ENCODE data around the gene NTS. TPM values are rescaled to one million over a fixed set of nuclear protein-coding genes. Genes with fewer than 3 reads are reported as not detected.
A peak's percentile ranks its signal among the peaks of the same experiment; 100 is the strongest.

Gene NTS
- total RNA-seq, 1 donor from 2014 or later: not detected

DNA sequence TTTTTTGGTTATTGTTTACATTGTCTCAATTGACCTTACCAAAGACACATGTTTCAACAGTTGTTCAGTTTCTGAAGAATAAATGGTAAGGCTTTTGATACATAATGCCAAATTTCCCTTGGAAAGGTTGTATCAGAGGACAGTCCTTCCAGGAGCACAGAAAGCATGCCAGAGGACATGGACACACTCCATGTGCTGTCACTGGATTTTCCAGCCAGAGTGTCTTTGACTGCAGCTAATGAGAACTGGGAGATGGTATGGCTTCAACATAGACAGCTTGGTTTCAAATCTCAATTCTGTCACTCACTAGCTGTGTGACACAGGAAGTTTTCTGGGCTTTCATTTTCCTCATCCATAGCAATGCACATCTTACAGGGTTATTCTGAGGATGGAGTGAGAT, 20.6 kb downstream of the NTS start:
- no peak overlapping the region for H2AFZ ChIP-seq (replicated peaks)

GRCh38 chr12:85920324-85920947, 46.3 kb downstream of the NTS start:
- Histone ChIP-seq H2AFZ (replicated peaks) (no peak overlapping the region), H3F3A (ENCODE audit: low read depth) (no peaks in the 10 kb centered on the region), H3K79me2 (ENCODE audit: low read depth) (no peaks in the 10 kb centered on the region), H3K27me3 (no peaks in the 10 kb centered on the region), H3K9me3 (ENCODE audit: low read depth) (no peaks in the 10 kb centered on the region), H3K4me3 (no peak overlapping the region), H3K27ac (no peak overlapping the region), H4K20me1 (ENCODE audit: low read depth) (no peaks in the 10 kb centered on the region), H3K36me3 (no peaks in the 10 kb centered on the region), H3K4me2 (no peak overlapping the region), H3K4me1 (no peaks in the 10 kb centered on the region), H3K9ac (no peak overlapping the region)
- no peaks in the 10 kb centered on the region for H3K27me3 Mint-ChIP-seq (ENCODE audit: insufficient read depth, low read depth)
- TF ChIP-seq, protein P1, sequence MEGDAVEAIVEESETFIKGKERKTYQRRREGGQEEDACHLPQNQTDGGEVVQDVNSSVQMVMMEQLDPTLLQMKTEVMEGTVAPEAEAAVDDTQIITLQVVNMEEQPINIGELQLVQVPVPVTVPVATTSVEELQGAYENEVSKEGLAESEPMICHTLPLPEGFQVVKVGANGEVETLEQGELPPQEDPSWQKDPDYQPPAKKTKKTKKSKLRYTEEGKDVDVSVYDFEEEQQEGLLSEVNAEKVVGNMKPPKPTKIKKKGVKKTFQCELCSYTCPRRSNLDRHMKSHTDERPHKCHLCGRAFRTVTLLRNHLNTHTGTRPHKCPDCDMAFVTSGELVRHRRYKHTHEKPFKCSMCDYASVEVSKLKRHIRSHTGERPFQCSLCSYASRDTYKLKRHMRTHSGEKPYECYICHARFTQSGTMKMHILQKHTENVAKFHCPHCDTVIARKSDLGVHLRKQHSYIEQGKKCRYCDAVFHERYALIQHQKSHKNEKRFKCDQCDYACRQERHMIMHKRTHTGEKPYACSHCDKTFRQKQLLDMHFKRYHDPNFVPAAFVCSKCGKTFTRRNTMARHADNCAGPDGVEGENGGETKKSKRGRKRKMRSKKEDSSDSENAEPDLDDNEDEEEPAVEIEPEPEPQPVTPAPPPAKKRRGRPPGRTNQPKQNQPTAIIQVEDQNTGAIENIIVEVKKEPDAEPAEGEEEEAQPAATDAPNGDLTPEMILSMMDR (IDR thresholded peaks at IDR 0.05): peak; percentile 72
- TF ChIP-seq EZH2phosphoT487 (IDR thresholded peaks at IDR 0.05): no peak
- H3K27ac Mint-ChIP-seq: no peak overlapping the region
- H3K9me3 Mint-ChIP-seq: no peaks in the 10 kb centered on the region
- H3K36me3 Mint-ChIP-seq: no peaks in the 10 kb centered on the region
- peak; percentile 12 for DNase-seq (ENCODE audit: low spot score)
- no peak overlapping the region for H3K4me3 Mint-ChIP-seq
- no peaks in the 10 kb centered on the region for H3K4me1 Mint-ChIP-seq

More for the DNA sequence above, 20.6 kb downstream of the NTS start:
- Mint-ChIP-seq H3K9me3 (no peaks in the 10 kb centered on the region), H3K27me3 (ENCODE audit: insufficient read depth, low read depth) (no peaks in the 10 kb centered on the region), H3K4me1 (no peaks in the 10 kb centered on the region), H3K4me3 (no peak overlapping the region), H3K36me3 (no peaks in the 10 kb centered on the region), H3K27ac (no peak overlapping the region)
- Histone ChIP-seq H3K36me3 (no peaks in the 10 kb centered on the region), H3K27ac (no peak overlapping the region), H3K9me3 (ENCODE audit: low read depth) (no peaks in the 10 kb centered on the region), H4K20me1 (ENCODE audit: low read depth) (no peaks in the 10 kb centered on the region), H3K9ac (no peak overlapping the region), H3F3A (ENCODE audit: low read depth) (no peaks in the 10 kb centered on the region), H3K4me3 (no peak overlapping the region), H3K4me1 (no peaks in the 10 kb centered on the region), H3K79me2 (ENCODE audit: low read depth) (no peaks in the 10 kb centered on the region), H3K27me3 (no peaks in the 10 kb centered on the region), H3K4me2 (no peak overlapping the region)
- DNase-seq (ENCODE audit: low spot score): no peak
- TF ChIP-seq EZH2phosphoT487 (IDR thresholded peaks at IDR 0.05) (no peak), EZH2 (IDR thresholded peaks at IDR 0.05) (no peak)
- TF ChIP-seq, protein P1 (IDR thresholded peaks at IDR 0.05): no peak

DNA sequence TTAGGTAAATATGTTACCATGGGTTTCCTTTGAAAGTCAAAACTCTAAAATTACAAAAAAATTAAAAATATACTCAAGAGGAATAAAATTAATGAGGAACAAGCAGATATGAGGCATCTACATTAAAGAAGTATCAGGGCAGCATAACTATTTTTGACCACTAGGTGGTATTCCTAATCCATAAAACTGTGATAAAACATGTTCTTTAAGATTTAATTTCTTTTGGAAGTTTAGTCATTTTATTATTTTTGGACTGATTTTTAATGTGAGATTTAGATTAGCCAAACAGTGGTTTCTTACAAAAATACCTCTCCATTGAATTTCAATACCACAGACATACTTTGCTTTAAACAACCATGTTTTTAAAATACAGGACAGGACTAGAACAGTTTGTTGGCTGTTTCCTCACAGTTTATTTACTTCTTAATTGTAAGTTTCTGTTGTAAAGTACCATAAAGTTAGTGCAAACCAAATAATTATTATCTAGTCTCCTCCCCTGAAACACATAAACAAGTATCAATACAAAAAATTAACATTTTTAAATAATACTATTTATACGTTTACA, 49.8 kb downstream of the NTS start:
- Histone ChIP-seq H2AFZ (replicated peaks) (no peak overlapping the region), H3K9me3 (ENCODE audit: low read depth) (no peaks in the 10 kb centered on the region), H3K79me2 (ENCODE audit: low read depth) (no peaks in the 10 kb centered on the region), H3F3A (ENCODE audit: low read depth) (no peaks in the 10 kb centered on the region), H3K9ac (no peak overlapping the region), H4K20me1 (ENCODE audit: low read depth) (no peaks in the 10 kb centered on the region), H3K36me3 (no peaks in the 10 kb centered on the region), H3K27me3 (no peaks in the 10 kb centered on the region), H3K4me2 (no peak overlapping the region), H3K4me1 (no peaks in the 10 kb centered on the region), H3K4me3 (no peak overlapping the region), H3K27ac (no peak overlapping the region)
- TF ChIP-seq EZH2 (IDR thresholded peaks at IDR 0.05): no peak
- TF ChIP-seq, protein P1 (IDR thresholded peaks at IDR 0.05): peak; percentile 70
- no peak for TF ChIP-seq EZH2phosphoT487 (IDR thresholded peaks at IDR 0.05)
- no peak overlapping the region for H3K27ac Mint-ChIP-seq
- peak; percentile 14 for DNase-seq (ENCODE audit: low spot score)
- no peaks in the 10 kb centered on the region for H3K27me3 Mint-ChIP-seq (ENCODE audit: insufficient read depth, low read depth)
- H3K36me3 Mint-ChIP-seq: no peaks in the 10 kb centered on the region
- no peaks in the 10 kb centered on the region for H3K4me1 Mint-ChIP-seq
- H3K4me3 Mint-ChIP-seq: no peak overlapping the region
- H3K9me3 Mint-ChIP-seq: no peaks in the 10 kb centered on the region
